Adrenal gland (tissue), 12 donors: ENCODE data around the gene TMEM242. TPM values are rescaled to one million over a fixed set of nuclear protein-coding genes. Genes with fewer than 3 reads are reported as not detected.

Experiments used
- DNase-seq, 7 donors: peaks; one replicate each; pipeline ENCODE4 v3.0.0-alpha.2; 2019 to 2020
- H3K27ac ChIP-seq, 5 donors: fragments of 200-600 bp; sonication (generic) in 4 of 5; 1 replicate in 3 of 5; 2 replicates in 2 of 5; pipeline versions ENCODE4 v1.5.1 to v1.8.0; 2016 to 2020; ENCODE audit warnings: mild to moderate bottlenecking in 1 of 5
- H3K27me3 ChIP-seq: fragments of 200-600 bp; 2 replicates; pipeline ENCODE4 v1.8.0; 2021
- H3K36me3 ChIP-seq, 2 donors: fragments of 200-600 bp; replicated peaks in 1 of 2; 1 replicate in 1 of 2; 2 replicates in 1 of 2; pipeline versions ENCODE4 v1.5.1 to v1.8.0; 2018 to 2022
- H3K4me1 ChIP-seq, 2 donors: fragments of 200-600 bp; replicated peaks in 1 of 2; 1 replicate in 1 of 2; 2 replicates in 1 of 2; pipeline versions ENCODE4 v1.5.1 to v1.8.0; 2018 to 2021
- H3K4me3 ChIP-seq, 4 donors: fragments of 200-600 bp; sonication (generic) in 3 of 4; one replicate each; pipeline ENCODE4 v1.5.1; 2016 to 2018
- H3K9me3 ChIP-seq, 3 donors: fragments of 200-600 bp; sonication (generic) in 1 of 3; replicated peaks in 1 of 3; 1 replicate in 2 of 3; 2 replicates in 1 of 3; pipeline versions ENCODE4 v1.5.1 to v1.8.0; 2016 to 2021
- CTCF ChIP-seq, 6 experiments: fragments of 450-650 bp in 4 of 6; fragments of 200-600 bp in 2 of 6; sonication (generic) in 1 of 6; IDR thresholded peaks; 1 replicate in 5 of 6; 2 replicates in 1 of 6; pipeline versions ENCODE4 v1.5.1 to v1.8.0; 2016 to 2021; ENCODE audit warnings: antibody characterized with exemption in 6 of 6, mild to moderate bottlenecking in 2 of 6, moderate library complexity in 1 of 6
- POLR2A ChIP-seq, 2 donors: fragments of 450-650 bp; IDR thresholded peaks; one replicate each; pipeline ENCODE4 v1.6.1; 2017; ENCODE audit warnings: antibody characterized with exemption in 2 of 2, mild to moderate bottlenecking in 2 of 2, moderate library complexity in 1 of 2
- WGBS, 4 donors: extraction: QIAGEN DNeasy Blood & Tissue Kit in 2 of 4; methylation state at CpG; one replicate each; pipeline versions ENCODE4 v1.1.5 to v1.1.7; 2013 to 2017; 5-methylcytosine and 5-hydroxymethylcytosine counted together
- intact Hi-C, 2 donors: fragments of 100-400 bp; cut with DNase I; formaldehyde crosslinking; loops; one replicate each; pipeline versions ENCODE4 v1.14.1 to v1.15.0; 2022 to 2023
- polyA plus RNA-seq, 3 donors: library from polyadenylated mRNA; stranded (reverse); fragments of 200-250 nt in 2 of 3; fragments of 350-450 nt in 1 of 3; fragmentation: Illumina TruSeq in 1 of 3; extraction: RNeasy Lipid Tissue Mini Kit (QIAGEN cat#74804) in 1 of 3; gene quantifications; one replicate each; pipeline ENCODE4 v1.2.3, GENCODE V29; 2013 to 2014
- total RNA-seq, 9 donors: library from RNA; depleted of rRNA in 4 of 9; stranded (reverse); fragments of >200 nt in 4 of 9; fragments of 120-200 nt in 1 of 9; fragmentation: NEBNext Ultra II Directional in 1 of 9; extraction: Animal tissue kit (Norgen Biotek cat#: 25700) in 1 of 9; gene quantifications; one replicate each; pipeline versions ENCODE4 v1.1.0 to v1.2.4, GENCODE V29; 2013 to 2023
- donor health status: healthy with polysubstance abuse.
- donor health status: Bipolar disorder and iron deficiency.
- donor health status: DM: yes; HTN: yes; CAD: no.
- donor health status: DM: no; HTN: no; CAD: no.
- donor health status: DM: no; HTN: no; CAD: no.
- donor health status: DM: yes; HTN: yes; CAD: no.

The TMEM242 gene
- total and polyA plus RNA-seq, 12 donors = 7.4 to 17.2 (median 12.5) TPM

- Histone ChIP-seq H3K36me3 (no peaks in the 10 kb centered on the region), H3K4me3 (no peak overlapping the region), H3K4me1 (no peaks in the 10 kb centered on the region), H3K27ac (no peak overlapping the region), H3K27me3 (no peaks in the 10 kb centered on the region), H3K9me3 (no peaks in the 10 kb centered on the region)
- 85 to 95% (median 90%) methylated on average over 8 to 11 of the region's 13 CpGs for WGBS, 4 donors
- DNase-seq = peak in 1 of 7 donors; percentile 44
- no peak for TF ChIP-seq CTCF (IDR thresholded peaks at IDR 0.05)
- intact Hi-C loops = no loop called here
These were observed 39.2 kb downstream of the TMEM242 start for GRCh38 chr6:157283900-157284737.

DNA sequence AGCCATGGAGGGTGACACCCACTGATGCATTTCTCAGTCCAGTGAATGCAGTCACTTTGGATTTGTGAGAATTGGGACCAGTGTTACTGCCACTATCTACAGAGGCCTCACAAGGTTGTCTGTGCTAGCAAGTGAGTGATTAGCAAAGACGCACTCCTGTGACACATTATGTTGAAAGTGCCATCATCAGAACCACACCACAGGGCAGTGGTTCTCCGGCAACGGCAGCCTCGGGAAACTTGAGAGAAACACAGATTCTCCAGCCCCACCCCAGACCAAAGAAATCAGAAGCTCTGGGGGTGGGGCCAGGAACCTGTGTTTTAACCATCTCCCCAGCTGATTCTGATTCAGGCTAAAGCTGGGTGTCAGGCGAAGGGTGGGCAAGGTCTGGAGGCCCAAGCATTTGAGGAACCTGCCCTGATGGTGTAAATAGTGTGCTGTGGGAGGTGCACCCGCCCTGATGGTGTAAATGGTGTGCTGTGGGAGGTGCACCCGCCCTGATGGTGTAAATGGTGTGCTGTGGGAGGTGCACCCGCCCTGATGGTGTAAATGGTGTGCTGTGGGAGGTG, 39.9 kb downstream of the TMEM242 start:
- Histone ChIP-seq H3K36me3 (no peaks in the 10 kb centered on the region), H3K4me3 (no peak overlapping the region), H3K9me3 (no peaks in the 10 kb centered on the region), H3K27ac (no peak overlapping the region), H3K4me1 (no peaks in the 10 kb centered on the region), H3K27me3 (no peaks in the 10 kb centered on the region)
- 47 to 68% (median 55%) methylated on average over 6 to 7 of the region's 8 CpGs for WGBS, 4 donors
- TF ChIP-seq POLR2A (IDR thresholded peaks at IDR 0.05) (no peak), CTCF (IDR thresholded peaks at IDR 0.05) (no peak)
- intact Hi-C loops = no loop called here
- DNase-seq = no peak

GRCh38 chr6:157282284-157282683, 41.0 kb downstream of the TMEM242 start:
- H3K36me3 ChIP-seq = no peaks in the 10 kb centered on the region
- DNase-seq = peak in 1 of 7 donors; percentile 36
- H3K4me1 ChIP-seq = no peaks in the 10 kb centered on the region
- no peak overlapping the region for H3K4me3 ChIP-seq
- H3K27ac ChIP-seq = no peak overlapping the region
- H3K27me3 ChIP-seq = no peaks in the 10 kb centered on the region
- intact Hi-C loops = no loop called here
- 90 to 94% (median 92%) methylated on average over 7 of the region's 7 CpGs for WGBS, 4 donors
- H3K9me3 ChIP-seq = no peaks in the 10 kb centered on the region
- no peak for TF ChIP-seq POLR2A (IDR thresholded peaks at IDR 0.05)
- no peak for TF ChIP-seq CTCF (IDR thresholded peaks at IDR 0.05)

- intact Hi-C loops = no loop called here
- no peaks in the 10 kb centered on the region for H3K36me3 ChIP-seq
- TF ChIP-seq CTCF (IDR thresholded peaks at IDR 0.05) (peak; percentile 17 to 54 (median 27)), POLR2A (IDR thresholded peaks at IDR 0.05) (no peak)
- DNase-seq = peak in 5 of 7 donors; percentile 51 to 75 (median 53)
- no peak overlapping the region for H3K4me3 ChIP-seq
- 60 to 83% (median 70%) methylated on average over 7 to 9 of the region's 9 CpGs for WGBS, 4 donors
- H3K4me1 ChIP-seq = no peaks in the 10 kb centered on the region
- no peak overlapping the region for H3K27ac ChIP-seq
- H3K27me3 ChIP-seq = no peaks in the 10 kb centered on the region
- H3K9me3 ChIP-seq = no peaks in the 10 kb centered on the region
These were observed 41.7 kb downstream of the TMEM242 start for GRCh38 chr6:157281570-157281969.
